ENCODE results near the gene DDX60.
"Not testable (repeated sequence)": the region's sequence is repeated elsewhere in the genome, so short reads cannot be mapped to it uniquely, and the experiment has no call there.

The DDX60 gene

DNA sequence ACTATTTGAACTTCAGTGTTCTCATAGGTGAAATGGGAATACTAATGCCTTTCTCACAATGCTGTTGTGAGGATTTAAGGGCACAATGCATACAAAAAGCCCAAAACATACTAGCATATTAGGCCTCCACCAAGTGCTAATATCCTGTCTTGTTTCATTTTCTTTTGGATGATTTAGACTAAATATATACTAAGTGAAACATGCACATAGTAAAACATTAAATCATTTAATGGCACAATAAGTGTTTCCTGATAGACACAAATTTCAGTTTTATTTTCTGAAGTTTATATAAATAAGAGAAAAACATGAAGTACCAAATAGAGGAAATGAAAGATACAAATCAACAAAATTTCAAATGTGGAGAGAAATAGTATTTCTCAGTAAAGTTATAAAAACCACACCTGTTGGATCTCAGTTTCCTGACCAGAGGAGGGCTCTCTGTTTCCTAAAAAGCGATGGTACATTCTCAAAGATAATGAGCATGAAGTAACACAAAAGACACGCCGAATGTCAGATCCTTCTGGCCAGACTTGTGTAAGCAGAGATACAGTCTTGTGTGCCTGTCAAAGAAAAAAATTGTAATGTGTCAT lies 25.1 kb downstream of the DDX60 start:
- in situ Hi-C loops (cut with MboI; ENCODE audit: low sequenced_read_pairs), result no loop called here

DNA sequence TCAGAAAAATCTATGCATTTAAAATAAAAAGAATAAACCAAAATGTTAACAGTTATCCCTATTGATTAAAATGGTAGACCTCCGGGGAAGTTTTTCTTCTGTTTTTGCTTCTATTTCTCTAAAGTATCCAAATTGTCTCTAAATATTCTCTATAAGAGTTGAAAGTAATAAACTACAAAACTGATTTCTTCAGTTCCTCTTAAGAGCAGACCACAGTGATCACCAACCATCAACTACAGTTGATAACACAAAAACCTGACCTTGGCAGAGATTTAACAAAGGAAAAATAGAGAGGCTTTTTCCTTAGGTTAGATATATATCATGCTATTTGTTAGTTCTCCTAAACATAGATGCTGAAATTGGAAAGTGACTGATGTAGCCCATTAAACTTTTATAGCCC lies 27.3 kb downstream of the DDX60 start:
- in situ Hi-C loops (cut with MboI; ENCODE audit: low sequenced_read_pairs), result no loop called here

DNA sequence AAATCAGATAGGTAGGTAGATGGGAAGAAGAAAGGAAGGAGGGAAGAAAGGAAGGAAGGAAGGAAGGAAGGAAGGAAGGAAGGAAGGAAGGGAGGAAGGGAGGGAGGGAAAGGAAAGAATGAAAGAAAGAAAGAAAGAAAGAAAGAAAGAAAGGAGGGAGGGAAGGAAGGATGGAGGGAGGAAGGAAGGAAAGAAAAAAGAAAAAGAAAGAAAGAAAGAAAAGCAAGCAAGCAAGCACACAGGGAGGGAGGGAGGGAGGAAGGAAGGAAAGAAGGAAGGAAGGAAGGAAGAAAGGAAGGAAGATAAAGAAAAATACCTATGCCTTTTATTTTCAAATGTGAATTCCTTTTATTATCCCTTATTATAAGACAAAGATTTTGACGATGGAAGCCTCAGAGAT lies 32.7 kb downstream of the DDX60 start:
- in situ Hi-C loops (cut with MboI; ENCODE audit: low sequenced_read_pairs), result not testable (repeated sequence)

DNA sequence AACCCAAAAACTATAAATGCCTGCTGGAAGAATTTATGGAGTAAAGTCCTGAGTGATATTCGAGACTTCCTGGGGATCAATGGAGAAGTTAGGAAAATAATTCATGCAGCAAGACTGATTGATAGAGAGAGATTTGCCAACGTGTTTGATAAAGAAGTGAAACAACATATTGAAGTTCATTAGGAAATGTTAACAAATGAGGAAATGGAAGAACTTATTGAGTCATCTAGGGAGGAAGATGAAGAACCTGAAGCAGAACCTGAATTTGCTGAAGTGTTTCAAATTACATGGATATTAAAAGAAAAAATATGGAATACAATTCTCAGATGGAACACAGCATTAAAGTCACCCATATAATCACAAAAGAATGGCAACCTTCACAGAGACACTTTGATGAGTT lies 39.0 kb downstream of the DDX60 start:
- in situ Hi-C loops (cut with MboI; ENCODE audit: low sequenced_read_pairs), result no loop called here

GRCh38 chr4:168275836-168276235 lies 42.7 kb downstream of the DDX60 start:
- in situ Hi-C loops (cut with MboI; ENCODE audit: low sequenced_read_pairs), result no loop called here

DNA sequence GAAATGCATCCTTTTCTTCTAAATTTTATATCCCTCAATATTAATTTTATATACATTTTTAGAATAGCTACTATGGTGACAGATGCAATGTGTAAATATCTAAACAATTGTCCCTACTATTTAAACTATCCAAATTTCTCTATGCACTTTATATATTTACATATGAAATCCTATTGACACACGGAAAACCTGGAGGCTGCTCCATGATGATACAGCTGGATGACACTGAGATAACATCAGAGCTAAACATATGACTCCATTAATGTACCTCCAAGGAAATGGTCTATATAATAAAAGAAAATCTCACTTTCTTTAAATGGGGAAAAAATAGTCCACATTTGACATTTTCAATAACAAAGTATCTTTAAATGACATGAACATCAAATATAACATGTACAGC lies 43.7 kb downstream of the DDX60 start:
- in situ Hi-C loops (cut with MboI; ENCODE audit: low sequenced_read_pairs), result no loop called here

DNA sequence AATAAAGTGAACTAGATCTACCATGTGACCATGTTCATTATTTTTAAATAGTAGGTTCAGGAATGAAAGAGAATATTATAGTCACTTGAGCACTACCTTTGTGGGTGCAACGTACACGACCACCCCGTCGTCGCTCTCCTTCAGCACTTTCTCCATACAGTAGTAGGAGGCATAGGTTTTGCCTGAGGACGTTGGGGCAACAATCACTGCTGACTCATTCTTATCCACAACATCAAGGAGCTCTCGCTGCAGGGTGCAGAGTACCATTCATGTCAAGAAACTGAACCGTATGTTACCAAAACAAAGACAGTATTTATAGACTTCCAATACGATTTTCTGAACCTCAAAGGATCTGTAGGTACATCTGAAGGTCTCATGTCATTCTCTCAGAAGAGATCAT lies 44.7 kb downstream of the DDX60 start:
- in situ Hi-C loops (cut with MboI; ENCODE audit: low sequenced_read_pairs), result no loop called here

DNA sequence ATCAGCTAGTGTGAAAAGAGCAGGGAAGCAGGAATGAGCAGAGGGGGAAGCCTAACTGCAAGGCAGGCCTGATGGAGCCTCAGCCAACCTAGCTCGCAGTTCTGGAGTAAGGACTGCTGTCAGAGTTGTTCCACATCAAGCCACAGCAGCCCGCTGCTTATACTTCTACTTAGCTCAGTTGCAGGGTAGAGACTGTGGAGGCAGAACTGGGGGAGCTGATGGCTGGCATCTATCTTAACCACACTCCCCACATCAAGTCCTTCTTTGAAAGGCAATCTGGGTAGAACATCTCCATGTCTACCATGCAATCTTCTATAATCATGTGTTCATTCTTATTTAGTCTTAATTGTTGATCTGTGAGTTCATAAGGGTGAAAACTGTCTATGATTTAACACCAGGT lies 46.1 kb downstream of the DDX60 start:
- in situ Hi-C loops (cut with MboI; ENCODE audit: low sequenced_read_pairs), result no loop called here

DNA sequence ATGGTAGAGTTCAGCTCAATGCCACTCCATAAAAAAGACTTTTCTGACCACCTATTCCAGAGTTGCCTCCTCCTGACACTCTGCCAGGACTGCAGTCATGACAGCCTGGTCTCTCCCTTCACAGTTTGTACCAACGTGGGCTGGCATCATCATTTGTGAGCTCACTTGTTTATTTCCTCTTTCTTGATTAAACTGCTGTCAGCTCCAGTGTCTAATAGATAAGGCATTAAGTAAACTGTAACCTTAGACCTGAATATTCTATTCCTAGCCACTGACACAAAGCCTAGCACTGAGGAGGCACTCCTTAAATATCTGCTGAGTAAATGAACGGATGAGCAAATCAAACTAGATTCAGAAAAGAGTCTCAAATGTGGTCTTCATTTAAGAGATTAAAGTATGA lies 48.7 kb downstream of the DDX60 start:
- in situ Hi-C loops (cut with MboI; ENCODE audit: low sequenced_read_pairs), result no loop called here

DNA sequence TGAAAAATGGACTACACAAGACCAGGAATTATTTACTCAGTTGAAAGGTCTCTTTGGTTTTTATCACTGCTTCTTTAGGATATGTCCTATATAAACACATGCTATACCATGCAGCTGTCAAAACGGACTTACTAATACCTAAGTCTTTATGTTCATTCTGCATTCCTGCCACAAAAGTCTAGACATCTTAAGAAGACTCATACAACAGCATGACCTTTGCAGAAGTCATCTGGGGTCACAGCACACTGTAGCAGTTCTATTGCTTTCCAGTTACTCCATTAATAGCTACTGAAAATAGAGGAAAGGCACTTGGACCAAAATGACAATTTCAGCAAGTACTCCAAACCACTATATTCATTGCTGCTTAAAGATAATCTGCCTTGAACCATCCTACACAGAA lies 53.2 kb downstream of the DDX60 start:
- in situ Hi-C loops (cut with MboI; ENCODE audit: low sequenced_read_pairs), result no loop called here

GRCh38 chr4:168264903-168265302 lies 53.6 kb downstream of the DDX60 start:
- in situ Hi-C loops (cut with MboI; ENCODE audit: low sequenced_read_pairs), result no loop called here

DNA sequence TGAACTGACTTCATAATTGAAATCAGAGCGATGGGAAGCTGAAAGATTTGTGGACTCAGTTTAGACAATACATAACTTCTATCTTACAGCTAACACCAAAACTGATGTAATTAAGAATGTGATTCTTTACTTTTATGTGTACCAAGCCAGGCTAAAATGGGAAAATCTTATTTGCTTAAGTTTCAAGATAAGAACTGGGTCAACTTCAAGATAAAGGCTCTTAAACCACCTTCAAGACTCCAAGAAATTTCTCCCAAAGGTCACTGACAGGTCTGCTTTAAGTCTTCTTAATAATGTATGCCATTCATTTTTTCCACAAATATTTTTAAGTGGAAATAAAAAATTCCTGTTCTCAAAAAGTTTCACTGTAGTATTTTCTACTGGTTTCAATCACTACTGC lies 55.5 kb downstream of the DDX60 start:
- in situ Hi-C loops (cut with MboI; ENCODE audit: low sequenced_read_pairs), result no loop called here

- in situ Hi-C loops (cut with MboI; ENCODE audit: low sequenced_read_pairs), result no loop called here
These were observed 59.5 kb downstream of the DDX60 start for GRCh38 chr4:168259096-168259495.

DNA sequence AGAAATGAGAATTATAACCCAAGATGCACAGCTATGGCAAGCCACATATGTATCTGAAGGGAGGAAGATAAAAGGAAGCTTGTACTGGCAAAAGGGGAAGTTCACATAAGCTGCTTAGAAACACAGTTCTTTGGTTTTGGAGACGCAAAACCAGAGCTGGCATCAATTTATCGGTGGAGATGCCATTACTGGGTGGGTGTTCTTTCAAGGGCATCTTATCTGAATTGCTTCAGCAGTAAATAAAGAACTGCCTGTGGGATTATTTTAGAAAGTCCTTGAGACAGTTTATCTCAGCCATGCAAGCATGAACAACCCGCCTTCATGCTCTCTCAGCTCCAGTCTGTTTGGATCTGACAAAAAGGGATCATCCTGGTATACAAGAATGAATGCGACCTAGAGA lies 60.8 kb downstream of the DDX60 start:
- in situ Hi-C loops (cut with MboI; ENCODE audit: low sequenced_read_pairs), result no loop called here

DNA sequence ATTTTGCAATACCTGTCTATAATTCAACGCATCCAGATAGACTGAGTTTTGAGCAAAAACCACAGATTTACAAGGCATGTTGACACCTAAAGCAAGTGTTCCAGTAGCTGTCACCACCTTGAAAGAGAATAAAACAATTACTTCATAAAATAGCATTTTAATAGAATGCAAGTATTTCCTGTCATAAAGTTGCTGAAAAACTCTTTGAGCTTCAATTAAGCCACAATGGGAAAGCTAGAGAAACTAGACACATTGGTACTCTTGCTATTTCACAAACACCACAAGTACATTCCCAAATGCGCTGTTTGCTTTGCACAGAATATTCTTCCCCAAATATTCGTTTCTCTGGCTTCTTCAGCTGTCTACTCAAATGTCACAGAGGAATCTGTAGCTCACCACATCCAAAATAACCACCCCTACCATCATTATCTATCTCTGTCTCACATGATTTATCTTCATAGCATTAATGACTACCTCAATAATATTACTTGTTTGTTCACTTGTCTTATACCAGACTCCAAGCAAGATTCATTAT lies 70.3 kb downstream of the DDX60 start:
- in situ Hi-C loops (cut with MboI; ENCODE audit: low sequenced_read_pairs), result no loop called here

DNA sequence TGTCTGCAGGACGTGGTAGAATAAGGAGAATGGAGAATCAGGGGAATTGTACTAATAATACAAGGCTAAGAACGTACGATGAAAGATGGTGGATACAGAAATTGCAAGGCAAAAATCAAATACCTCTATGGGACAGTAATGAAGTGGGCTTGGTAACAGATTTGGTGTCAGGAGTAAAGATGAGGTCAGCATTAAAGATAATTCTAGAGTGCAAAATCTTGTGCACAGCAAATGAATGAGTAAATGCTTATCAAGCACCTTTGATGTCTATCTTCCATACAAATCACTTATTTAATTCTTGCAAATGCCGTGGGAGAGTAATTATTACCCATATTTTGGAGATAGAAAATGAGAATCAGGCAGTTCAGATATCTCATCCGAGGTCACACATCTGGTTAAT lies 70.9 kb downstream of the DDX60 start:
- in situ Hi-C loops (cut with MboI; ENCODE audit: low sequenced_read_pairs), result no loop called here

GRCh38 chr4:168241953-168242352 lies 76.6 kb downstream of the DDX60 start:
- in situ Hi-C loops (cut with MboI; ENCODE audit: low sequenced_read_pairs), result no loop called here

- in situ Hi-C loops (cut with MboI; ENCODE audit: low sequenced_read_pairs), result no loop called here
These were observed 77.7 kb downstream of the DDX60 start for GRCh38 chr4:168240821-168241220.

DNA sequence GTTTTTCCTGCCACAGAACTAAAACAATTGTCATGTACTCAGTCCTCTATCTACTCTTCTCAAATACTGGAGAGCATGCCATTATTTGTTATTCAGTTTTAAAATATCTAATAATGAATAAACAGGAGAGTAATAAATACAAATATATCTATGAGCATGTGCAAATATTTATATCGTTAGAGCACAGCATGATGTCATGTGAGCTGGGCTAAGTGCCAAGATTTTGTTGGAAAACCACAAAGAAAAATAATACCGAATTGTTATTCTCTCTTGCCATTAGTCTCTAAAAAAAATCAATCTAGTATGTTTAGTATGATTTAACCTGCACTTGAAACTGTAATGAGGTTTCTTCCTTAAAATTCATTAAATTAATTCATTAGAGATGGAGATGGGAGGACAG lies 97.3 kb downstream of the DDX60 start:
- in situ Hi-C loops (cut with MboI; ENCODE audit: low sequenced_read_pairs), result no loop called here

DNA sequence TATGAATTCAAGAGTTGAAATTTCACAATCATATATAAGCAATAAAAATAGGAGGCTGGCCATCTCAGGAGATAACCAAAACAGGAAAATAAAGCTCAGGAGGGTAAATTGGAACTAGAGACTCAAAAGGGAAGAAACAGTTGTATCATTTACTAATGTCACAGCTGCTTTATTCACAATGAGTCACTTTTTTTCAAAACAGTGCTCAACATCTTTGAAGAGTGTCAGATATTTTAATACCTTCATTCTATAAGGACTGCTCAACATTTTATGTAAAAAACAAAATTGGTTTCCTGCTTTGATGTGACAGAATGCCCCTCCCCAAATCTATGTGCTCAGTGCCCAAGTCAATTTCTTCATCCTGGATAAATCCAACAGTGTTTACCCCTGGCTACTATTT lies 97.7 kb downstream of the DDX60 start:
- in situ Hi-C loops (cut with MboI; ENCODE audit: low sequenced_read_pairs), result no loop called here

GRCh38 chr4:168218645-168219044 lies 99.9 kb downstream of the DDX60 start:
- in situ Hi-C loops (cut with MboI; ENCODE audit: low sequenced_read_pairs), result no loop called here

DNA sequence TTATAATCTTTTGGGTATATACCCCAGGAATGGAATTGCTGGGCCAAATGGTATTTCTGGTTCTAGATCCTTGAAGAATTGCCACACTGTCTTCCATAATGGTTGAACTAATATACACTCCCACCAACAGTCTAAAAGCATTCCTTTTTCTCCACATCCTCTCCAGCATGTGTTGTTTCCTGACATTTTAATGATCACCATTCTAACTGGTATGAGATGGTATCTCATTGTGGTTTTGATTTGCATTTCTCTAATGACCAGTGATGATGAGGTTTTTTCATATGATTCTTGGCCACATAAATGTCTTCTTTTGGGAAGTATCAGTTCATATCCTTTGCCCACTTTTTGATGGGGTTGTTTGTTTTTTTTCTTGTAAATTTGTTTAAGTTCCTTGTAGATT lies 105.0 kb downstream of the DDX60 start:
- in situ Hi-C loops (cut with MboI; ENCODE audit: low sequenced_read_pairs), result not testable (repeated sequence)

DNA sequence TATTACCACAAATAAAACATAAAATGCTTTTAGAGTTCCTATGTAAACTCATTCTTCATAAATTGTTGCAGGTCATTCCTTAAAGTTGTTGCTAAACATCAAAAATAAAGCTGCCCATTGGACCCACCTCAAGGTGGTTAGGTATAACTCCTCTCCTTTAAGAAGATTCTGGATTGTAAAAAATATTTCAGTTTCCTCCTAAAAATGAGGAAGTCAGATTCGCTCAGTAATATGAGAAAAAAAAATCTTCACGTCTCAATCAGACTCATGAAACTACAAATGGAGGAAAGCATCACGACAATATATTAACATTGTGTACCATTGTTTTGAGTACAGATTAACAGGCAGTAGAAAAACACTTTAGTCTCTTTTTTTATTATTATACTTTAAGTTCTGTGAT lies 105.9 kb downstream of the DDX60 start:
- in situ Hi-C loops (cut with MboI; ENCODE audit: low sequenced_read_pairs), result no loop called here
